GM12878 (cell line): Measurements from ENCODE around the gene ARX. TPM values are rescaled to one million over a fixed set of nuclear protein-coding genes. Genes with fewer than 3 reads are reported as not detected.

Experiments used
- ATAC-seq: fragments of 200-7000 bp; cut with Tn5 transposase; 3 replicates; pipeline ENCODE4 v1.9.1; 2020; ENCODE audit warnings: mild to moderate bottlenecking, moderate library complexity
- BruUV-seq: library from RNA; stranded (reverse); fragments of 400-500 nt; replicated peaks from 2 replicates; lab custom pipeline; 2021; lab: Mats Ljungman, UMichigan
- CTCF ChIA-PET: fragments of 300-600 bp; sonication (Branson Sonifier 250); formaldehyde crosslinking; extraction: SDS; loops from one replicate; lab custom pipeline; 2021; ENCODE audit warnings: inconsistent platforms; lab: Yijun Ruan, JAX
- POLR2A ChIA-PET: fragments of 350-600 bp; formaldehyde crosslinking; extraction: SDS; loops from one replicate; lab custom pipeline; 2021; ENCODE audit warnings: inconsistent platforms; lab: Charles Lee
- RAD21 ChIA-PET: fragments of 300-600 bp; sonication (Branson Sonifier 250); formaldehyde crosslinking; loops from one replicate; lab custom pipeline; 2023; ENCODE audit warnings: antibody characterized with exemption; ENCODE audit not compliant: unreplicated experiment; lab: Charles Lee
- SMC1A ChIA-PET: fragments of 300-600 bp; sonication (Branson Sonifier 250); formaldehyde crosslinking; loops from one replicate; lab custom pipeline; 2023; ENCODE audit not compliant: unreplicated experiment, uncharacterized antibody; lab: Charles Lee
- DNase-seq: peaks from one replicate; pipeline ENCODE4 v3.0.0-alpha.2; 2011; ENCODE audit warnings: low read depth, low spot score
- FAIRE-seq: peaks from 3 replicates; lab custom pipeline; 2011; peaks lifted over from hg19 to GRCh38; lab: Jason Lieb, UNC
- H2AFZ ChIP-seq: 2 replicates; pipeline ENCODE4 v1.6.0; 2011; ENCODE audit warnings: low read depth, low read length, control low read depth; ENCODE audit not compliant: control insufficient read depth
- H3K27ac ChIP-seq: 2 replicates; pipeline ENCODE4 v1.5.1; 2011; ENCODE audit warnings: control low read depth; ENCODE audit not compliant: control insufficient read depth, insufficient read depth
- H3K27me3 ChIP-seq, 2 experiments: replicated peaks in 1 of 2; 2 replicates each; pipeline versions ENCODE4 v1.6.0 to v1.6.1; 2011; ENCODE audit warnings: low read length in 1 of 2; ENCODE audit not compliant: control insufficient read depth in 2 of 2, insufficient read depth in 2 of 2
- H3K36me3 ChIP-seq, 2 experiments: 2 replicates each; pipeline ENCODE4 v1.5.1; 2011; ENCODE audit warnings: low read length in 1 of 2; ENCODE audit not compliant: control insufficient read depth in 2 of 2, insufficient read depth in 2 of 2
- H3K4me1 ChIP-seq: 2 replicates; pipeline ENCODE4 v1.6.1; 2011; ENCODE audit warnings: mild to moderate bottlenecking, low read length, moderate library complexity, mixed read lengths; ENCODE audit not compliant: control insufficient read depth, insufficient read depth
- H3K4me2 ChIP-seq: 2 replicates; pipeline ENCODE4 v1.6.0; 2011; ENCODE audit warnings: control low read depth; ENCODE audit not compliant: control insufficient read depth, insufficient read depth
- H3K4me3 ChIP-seq: fragments of 200-600 bp; sonication (generic); 2 replicates; pipeline ENCODE4 v1.5.1; 2016
- H3K79me2 ChIP-seq: 2 replicates; pipeline ENCODE4 v1.6.0; 2011; ENCODE audit warnings: low read length; ENCODE audit not compliant: control insufficient read depth, insufficient read depth
- H3K9ac ChIP-seq: 2 replicates; pipeline ENCODE4 v1.8.0; 2011; ENCODE audit warnings: low read length, control low read depth, mixed read lengths; ENCODE audit not compliant: control insufficient read depth, insufficient read depth
- H3K9me3 ChIP-seq: replicated peaks from 3 replicates; pipeline ENCODE4 v1.5.1; 2011; ENCODE audit warnings: mild to moderate bottlenecking, low read length; ENCODE audit not compliant: control insufficient read depth, insufficient read depth
- H4K20me1 ChIP-seq: 2 replicates; pipeline ENCODE4 v1.6.0; 2011; ENCODE audit not compliant: control insufficient read depth, insufficient read depth
- BACH1 ChIP-seq: fragments of 450-650 bp; IDR thresholded peaks from 2 replicates; pipeline ENCODE4 v1.6.1; 2017; ENCODE audit warnings: mild to moderate bottlenecking, borderline replicate concordance
- BMI1 ChIP-seq: fragments of 450-650 bp; IDR thresholded peaks from 2 replicates; pipeline ENCODE4 v1.6.1; 2016; ENCODE audit warnings: mild to moderate bottlenecking, moderate library complexity, borderline replicate concordance
- BRCA1 ChIP-seq: IDR thresholded peaks from 2 replicates; pipeline ENCODE4 v1.6.1; 2011; ENCODE audit warnings: low read depth, low read length, improper control_type of control experiment
- ESRRA ChIP-seq: IDR thresholded peaks from 2 replicates; pipeline ENCODE4 v1.6.1; 2012; ENCODE audit warnings: mild to moderate bottlenecking, low read length, improper control_type of control experiment
- FOS ChIP-seq: IDR thresholded peaks from 3 replicates; pipeline ENCODE4 v1.6.1; 2011; ENCODE audit warnings: borderline replicate concordance; ENCODE audit not compliant: insufficient read length; ENCODE audit errors: extremely low read depth
- NBN ChIP-seq: fragments of 450-650 bp; IDR thresholded peaks from 2 replicates; pipeline ENCODE4 v1.6.1; 2016
- NFYA ChIP-seq: IDR thresholded peaks from 2 replicates; pipeline ENCODE4 v1.6.1; 2011; ENCODE audit warnings: low read depth, mild to moderate bottlenecking, low read length, improper control_type of control experiment, borderline replicate concordance
- POU2F2 ChIP-seq: IDR thresholded peaks from 3 replicates; pipeline ENCODE4 v1.6.1; 2011; ENCODE audit warnings: low read depth, mild to moderate bottlenecking, low read length, borderline replicate concordance
- RCOR1 ChIP-seq: conservative IDR thresholded peaks from 2 replicates; pipeline ENCODE4 v1.6.1; 2012; ENCODE audit warnings: low read depth, low read length, improper control_type of control experiment
- RFX5 ChIP-seq: IDR thresholded peaks from 2 replicates; pipeline ENCODE4 v1.6.1; 2011; ENCODE audit warnings: low read depth, low read length, improper control_type of control experiment
- TBL1XR1 ChIP-seq: IDR thresholded peaks from 2 replicates; pipeline ENCODE4 v1.6.1; 2012; ENCODE audit warnings: low read depth, low read length, improper control_type of control experiment
- TCF7 ChIP-seq: IDR thresholded peaks from 2 replicates; pipeline ENCODE4 v1.6.1; 2014; ENCODE audit warnings: antibody characterized with exemption, borderline replicate concordance
- ZSCAN29 ChIP-seq: fragments of 450-650 bp; IDR thresholded peaks from 2 replicates; pipeline ENCODE4 v1.6.1; 2017; ENCODE audit warnings: mild to moderate bottlenecking, moderate library complexity
- WGBS: methylation state at CpG from one replicate; pipeline ENCODE4 v1.1.6; 2016; ENCODE audit warnings: low lambda C conversion rate; ENCODE audit not compliant: insufficient replicate concordance, insufficient coverage; ENCODE audit errors: missing lambda C conversion rate; 5-methylcytosine and 5-hydroxymethylcytosine counted together
- in situ Hi-C: fragments of 300-500 bp; cut with MboI; formaldehyde crosslinking; loops from 9 replicates; pipeline ENCODE4 v1.14.3; 2018; ENCODE audit warnings: mixed read lengths
- intact Hi-C: fragments of 100-400 bp; cut with micrococcal nuclease; formaldehyde crosslinking; loops from one replicate; pipeline ENCODE4 v1.14.2; 2022; ENCODE audit not compliant: unreplicated experiment
- polyA plus RNA-seq, 11 experiments: library from polyadenylated mRNA; depleted of rRNA in 4 of 11; unstranded in 6 of 11; stranded (reverse) in 5 of 11; fragments of >200 nt; fragmentation: Nextera tagmentation in 4 of 11; fragmentation: Illumina TruSeq in 1 of 11; extraction: Ambion mirVana in 4 of 11; extraction: Trizol in 1 of 11; gene quantifications; 1 replicate in 1 of 11; 2 replicates in 10 of 11; pipeline versions ENCODE4 v1.2.1 to v1.2.3, GENCODE V29; 2011 to 2016; ENCODE audit warnings: inconsistent platforms in 2 of 11, missing spikeins in 2 of 11, low read depth in 1 of 11
- total RNA-seq, 4 experiments: library from RNA; depleted of rRNA in 3 of 4; stranded (reverse); fragments of >200 nt in 3 of 4; fragmentation: Illumina TruSeq in 1 of 4; extraction: Trizol in 1 of 4; gene quantifications; 2 replicates each; pipeline versions ENCODE4 v1.2.1 to v1.2.3, GENCODE V29; 2013 to 2021
- TF ChIP-seq, protein P1 (sequence below): fragments of 450-650 bp; formaldehyde crosslinking; IDR thresholded peaks from 2 replicates; pipeline ENCODE4 v1.4.0; 2022; ENCODE audit warnings: mild to moderate bottlenecking, moderate library complexity
- TF ChIP-seq, protein P2 (sequence below), 3 experiments: IDR thresholded peaks in 2 of 3; conservative IDR thresholded peaks in 1 of 3; 2 replicates each; pipeline ENCODE4 v1.5.1; 2011; ENCODE audit warnings: low read depth in 3 of 3, low read length in 3 of 3, mild to moderate bottlenecking in 3 of 3, control low read depth in 2 of 3, moderate library complexity in 2 of 3, inconsistent platforms in 1 of 3, mixed read lengths in 1 of 3; ENCODE audit not compliant: control insufficient read depth in 2 of 3, insufficient read depth in 1 of 3; ENCODE audit errors: extremely low read depth in 1 of 3

The ARX gene
- total and polyA plus RNA-seq, 10 of the 15 experiments (the other 5 are each of a cell fraction or from before 2014, with no cell fraction given), result 0.03 TPM; not detected in 9

DNA sequence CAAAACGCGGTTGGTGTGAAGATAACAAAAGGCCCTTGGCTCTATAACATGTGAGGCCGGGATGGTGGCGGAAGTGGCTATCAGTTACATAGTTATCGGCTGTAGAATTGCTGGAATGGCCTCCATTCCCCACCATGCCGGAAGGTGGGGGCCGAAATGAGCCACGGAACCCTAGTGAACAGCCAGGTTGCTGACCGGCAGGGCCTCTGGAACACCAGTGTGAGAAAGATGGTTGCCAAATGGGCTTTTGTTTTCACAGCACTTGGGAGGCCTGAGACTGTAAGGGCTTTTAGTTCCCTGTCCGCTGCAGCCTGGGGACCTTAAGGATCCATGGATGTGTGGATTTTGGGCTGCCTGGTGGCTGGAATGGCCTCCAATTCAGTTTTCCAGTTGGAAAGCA is 23.3 kb upstream of the ARX start:
- TF ChIP-seq BMI1 (no peak), BACH1 (no peak), RCOR1 (no peak), ZSCAN29 (no peak), FOS (no peak), NFYA (no peak), TBL1XR1 (no peak), ESRRA (no peak), BRCA1 (no peak), POU2F2 (no peak), TCF7 (no peak), NBN (no peak), RFX5 (no peak)
- TF ChIP-seq, protein P1, sequence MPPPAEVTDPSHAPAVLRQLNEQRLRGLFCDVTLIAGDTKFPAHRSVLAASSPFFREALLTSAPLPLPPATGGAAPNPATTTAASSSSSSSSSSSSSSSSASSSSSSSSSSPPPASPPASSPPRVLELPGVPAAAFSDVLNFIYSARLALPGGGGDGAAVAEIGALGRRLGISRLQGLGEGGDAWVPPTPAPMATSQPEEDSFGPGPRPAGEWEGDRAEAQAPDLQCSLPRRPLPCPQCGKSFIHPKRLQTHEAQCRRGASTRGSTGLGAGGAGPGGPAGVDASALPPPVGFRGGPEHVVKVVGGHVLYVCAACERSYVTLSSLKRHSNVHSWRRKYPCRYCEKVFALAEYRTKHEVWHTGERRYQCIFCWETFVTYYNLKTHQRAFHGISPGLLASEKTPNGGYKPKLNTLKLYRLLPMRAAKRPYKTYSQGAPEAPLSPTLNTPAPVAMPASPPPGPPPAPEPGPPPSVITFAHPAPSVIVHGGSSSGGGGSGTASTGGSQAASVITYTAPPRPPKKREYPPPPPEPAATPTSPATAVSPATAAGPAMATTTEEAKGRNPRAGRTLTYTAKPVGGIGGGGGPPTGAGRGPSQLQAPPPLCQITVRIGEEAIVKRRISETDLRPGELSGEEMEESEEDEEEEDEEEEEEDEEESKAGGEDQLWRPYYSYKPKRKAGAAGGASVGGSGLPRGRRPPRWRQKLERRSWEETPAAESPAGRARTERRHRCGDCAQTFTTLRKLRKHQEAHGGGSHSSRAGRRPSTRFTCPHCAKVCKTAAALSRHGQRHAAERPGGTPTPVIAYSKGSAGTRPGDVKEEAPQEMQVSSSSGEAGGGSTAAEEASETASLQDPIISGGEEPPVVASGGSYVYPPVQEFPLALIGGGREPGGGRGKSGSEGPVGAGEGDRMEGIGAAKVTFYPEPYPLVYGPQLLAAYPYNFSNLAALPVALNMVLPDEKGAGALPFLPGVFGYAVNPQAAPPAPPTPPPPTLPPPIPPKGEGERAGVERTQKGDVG (CRISPR knock-in tag), result no peak
- TF ChIP-seq, protein P2, sequence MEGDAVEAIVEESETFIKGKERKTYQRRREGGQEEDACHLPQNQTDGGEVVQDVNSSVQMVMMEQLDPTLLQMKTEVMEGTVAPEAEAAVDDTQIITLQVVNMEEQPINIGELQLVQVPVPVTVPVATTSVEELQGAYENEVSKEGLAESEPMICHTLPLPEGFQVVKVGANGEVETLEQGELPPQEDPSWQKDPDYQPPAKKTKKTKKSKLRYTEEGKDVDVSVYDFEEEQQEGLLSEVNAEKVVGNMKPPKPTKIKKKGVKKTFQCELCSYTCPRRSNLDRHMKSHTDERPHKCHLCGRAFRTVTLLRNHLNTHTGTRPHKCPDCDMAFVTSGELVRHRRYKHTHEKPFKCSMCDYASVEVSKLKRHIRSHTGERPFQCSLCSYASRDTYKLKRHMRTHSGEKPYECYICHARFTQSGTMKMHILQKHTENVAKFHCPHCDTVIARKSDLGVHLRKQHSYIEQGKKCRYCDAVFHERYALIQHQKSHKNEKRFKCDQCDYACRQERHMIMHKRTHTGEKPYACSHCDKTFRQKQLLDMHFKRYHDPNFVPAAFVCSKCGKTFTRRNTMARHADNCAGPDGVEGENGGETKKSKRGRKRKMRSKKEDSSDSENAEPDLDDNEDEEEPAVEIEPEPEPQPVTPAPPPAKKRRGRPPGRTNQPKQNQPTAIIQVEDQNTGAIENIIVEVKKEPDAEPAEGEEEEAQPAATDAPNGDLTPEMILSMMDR (IDR thresholded peaks at IDR 0.05 in 2 of 3, conservative IDR thresholded peaks at IDR 0.05 in 1 of 3; ENCODE audit: control insufficient read depth in 2 of 3, extremely low read depth in 1 of 3, insufficient read depth in 1 of 3, low read depth in 3 of 3, low read length in 3 of 3), result no peak
- Histone ChIP-seq H3K9ac (no peak overlapping the region), H3K79me2 (no peaks in the 10 kb centered on the region)

More for the DNA sequence above, 23.3 kb upstream of the ARX start:
- H3K4me1 ChIP-seq, result no peaks in the 10 kb centered on the region
- WGBS, result 73% methylated on average over 10 of the region's 10 CpGs
- DNase-seq, result no peak
- ChIA-PET SMC1A (no interaction called here), CTCF (no interaction called here), RAD21 (no interaction called here), POLR2A (no interaction called here)
- H3K9me3 ChIP-seq, result no peaks in the 10 kb centered on the region; the same call in 2 of the 3 replicates
- H3K27me3 ChIP-seq, result no peaks in the 10 kb centered on the region
- no TSS peak for BruUV-seq
- no peak for FAIRE-seq
- ATAC-seq, result no peak
- H2AFZ ChIP-seq, result no peak overlapping the region
- no peaks in the 10 kb centered on the region for H4K20me1 ChIP-seq
- in situ Hi-C loops (no loop called here), intact Hi-C loops (no loop called here)
- H3K27ac ChIP-seq, result no peak overlapping the region
- H3K4me3 ChIP-seq, result no peak overlapping the region
- no peak overlapping the region for H3K4me2 ChIP-seq
- no peaks in the 10 kb centered on the region for H3K36me3 ChIP-seq
